ENCODE data around the gene TMEM45A.

Gene TMEM45A

DNA sequence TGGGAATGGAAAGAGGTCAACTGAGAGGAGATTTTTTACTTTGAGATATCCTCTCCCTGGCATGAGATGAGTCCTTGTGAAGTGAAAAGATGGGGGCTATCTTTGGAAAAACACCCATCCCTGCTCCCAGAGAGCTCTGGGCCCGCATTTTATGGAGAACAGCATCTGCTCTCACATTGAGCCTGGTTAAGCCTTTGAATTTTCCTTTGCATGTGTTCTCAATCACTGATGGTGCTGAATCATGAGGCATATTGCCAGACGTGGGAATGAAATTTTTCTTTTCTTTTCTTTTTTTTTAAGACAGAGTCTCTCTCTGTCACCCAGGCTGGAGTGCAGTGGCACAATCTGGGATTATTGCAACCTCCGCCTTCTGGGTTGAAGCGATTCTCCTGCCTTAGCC is 24.4 kb downstream of the TMEM45A start:
- TF ChIP-seq, protein P1, sequence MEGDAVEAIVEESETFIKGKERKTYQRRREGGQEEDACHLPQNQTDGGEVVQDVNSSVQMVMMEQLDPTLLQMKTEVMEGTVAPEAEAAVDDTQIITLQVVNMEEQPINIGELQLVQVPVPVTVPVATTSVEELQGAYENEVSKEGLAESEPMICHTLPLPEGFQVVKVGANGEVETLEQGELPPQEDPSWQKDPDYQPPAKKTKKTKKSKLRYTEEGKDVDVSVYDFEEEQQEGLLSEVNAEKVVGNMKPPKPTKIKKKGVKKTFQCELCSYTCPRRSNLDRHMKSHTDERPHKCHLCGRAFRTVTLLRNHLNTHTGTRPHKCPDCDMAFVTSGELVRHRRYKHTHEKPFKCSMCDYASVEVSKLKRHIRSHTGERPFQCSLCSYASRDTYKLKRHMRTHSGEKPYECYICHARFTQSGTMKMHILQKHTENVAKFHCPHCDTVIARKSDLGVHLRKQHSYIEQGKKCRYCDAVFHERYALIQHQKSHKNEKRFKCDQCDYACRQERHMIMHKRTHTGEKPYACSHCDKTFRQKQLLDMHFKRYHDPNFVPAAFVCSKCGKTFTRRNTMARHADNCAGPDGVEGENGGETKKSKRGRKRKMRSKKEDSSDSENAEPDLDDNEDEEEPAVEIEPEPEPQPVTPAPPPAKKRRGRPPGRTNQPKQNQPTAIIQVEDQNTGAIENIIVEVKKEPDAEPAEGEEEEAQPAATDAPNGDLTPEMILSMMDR (conservative IDR thresholded peaks at IDR 0.05) = no peak
- H3K27ac ChIP-seq = no peak overlapping the region

DNA sequence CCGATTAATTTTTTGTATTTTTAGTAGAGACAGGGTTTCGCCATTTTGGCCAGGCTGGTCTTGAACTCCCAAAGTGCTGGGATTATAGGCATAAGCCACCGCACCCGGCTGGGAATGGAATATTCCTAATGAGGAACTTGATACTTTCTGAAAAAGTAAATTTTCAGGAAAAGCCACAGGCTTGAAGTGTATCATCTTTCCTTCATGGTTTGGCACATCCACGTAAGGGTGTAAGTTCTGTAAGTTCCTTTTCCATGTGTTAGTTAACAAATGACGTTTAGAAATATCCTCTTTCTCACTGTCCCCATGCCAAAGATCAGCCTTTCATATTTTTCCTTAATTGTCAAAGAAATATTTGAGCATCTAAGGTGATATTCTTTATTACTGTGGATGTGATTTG is 24.9 kb downstream of the TMEM45A start:
- no peak overlapping the region for H3K27ac ChIP-seq
- TF ChIP-seq, protein P1 (conservative IDR thresholded peaks at IDR 0.05) = no peak

DNA sequence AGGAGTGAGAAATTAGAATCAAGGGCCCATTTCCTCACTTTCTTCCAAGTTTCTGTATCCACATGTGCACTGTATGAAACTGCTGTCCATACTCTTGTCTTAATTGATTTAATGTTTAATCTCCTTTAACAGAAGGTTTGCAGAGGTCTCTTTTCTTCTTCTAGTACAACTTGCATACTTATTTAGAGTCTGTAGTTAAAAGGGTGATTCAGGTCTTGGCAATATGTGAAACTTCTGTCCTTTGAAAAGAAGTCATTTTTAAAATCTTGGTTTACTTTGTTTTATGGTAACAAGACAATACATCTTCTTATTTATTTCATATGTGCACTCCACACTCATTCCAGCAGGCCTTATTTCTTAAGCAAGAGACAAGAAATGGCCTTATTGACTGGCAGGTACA is 25.8 kb downstream of the TMEM45A start:
- TF ChIP-seq, protein P1 (conservative IDR thresholded peaks at IDR 0.05) = no peak

DNA sequence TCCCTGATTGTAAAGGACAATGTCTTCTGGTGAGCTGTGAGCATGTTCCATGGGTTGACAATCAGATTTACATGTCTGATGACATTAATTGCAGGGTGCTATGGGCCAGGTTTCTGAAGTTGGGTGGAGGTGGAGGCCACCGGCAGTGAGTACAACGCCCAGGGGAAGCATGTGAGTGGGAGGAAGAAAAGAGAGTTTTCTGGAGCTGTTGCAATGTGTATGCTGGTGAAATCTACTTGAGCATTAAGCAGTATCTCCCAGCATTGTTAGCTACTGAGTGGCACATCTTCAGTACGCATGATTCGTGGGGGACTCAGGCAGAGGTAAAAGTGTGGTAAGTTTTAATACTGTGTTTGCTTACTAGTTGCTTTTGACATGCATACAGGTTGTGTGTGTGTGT is 26.6 kb downstream of the TMEM45A start:
- TF ChIP-seq, protein P1 (conservative IDR thresholded peaks at IDR 0.05) = no peak
- H3K27ac ChIP-seq = no peak overlapping the region

More for the DNA sequence above, 25.8 kb downstream of the TMEM45A start:
- H3K27ac ChIP-seq = no peak overlapping the region

DNA sequence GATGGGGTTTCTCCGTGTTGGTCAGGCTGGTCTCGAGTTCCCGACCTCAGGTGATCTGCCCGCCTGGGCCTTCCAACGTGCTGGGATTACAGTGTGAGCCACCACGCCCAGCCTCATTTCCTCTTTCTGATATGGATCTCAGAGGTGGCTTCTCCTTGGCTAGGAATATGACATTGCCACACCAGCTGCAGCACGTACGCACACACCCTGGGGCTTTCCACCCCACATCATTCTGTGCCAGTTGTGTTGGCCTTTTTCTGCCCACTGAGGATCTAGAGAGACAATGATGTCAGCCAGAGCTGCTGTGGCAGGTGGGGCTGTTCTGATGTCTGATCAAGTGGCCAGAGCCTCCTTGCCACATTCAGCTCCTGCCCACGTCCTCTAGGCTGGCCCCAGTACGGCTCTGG is 29.0 kb downstream of the TMEM45A start:
- TF ChIP-seq, protein P1 (conservative IDR thresholded peaks at IDR 0.05) = no peak
- no peak overlapping the region for H3K27ac ChIP-seq

DNA sequence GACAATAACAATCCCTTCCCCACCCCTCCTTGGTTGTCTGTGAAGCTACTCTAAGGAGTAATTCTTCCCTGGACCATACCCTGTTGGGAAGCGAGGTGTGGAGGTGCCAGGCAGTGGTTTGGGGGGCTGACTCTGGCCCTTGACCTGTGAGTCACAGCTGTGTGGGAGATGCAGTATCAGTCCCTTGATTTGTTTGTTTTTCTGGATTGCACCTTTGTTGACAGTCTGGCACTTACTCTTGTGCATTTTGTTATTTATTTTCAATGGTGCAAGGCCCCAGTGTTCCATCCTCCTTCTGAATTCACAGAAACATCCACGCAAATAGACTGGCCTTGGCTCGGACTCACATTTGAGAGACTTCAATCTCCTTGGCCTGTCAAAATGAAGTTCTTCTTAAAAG is 29.7 kb downstream of the TMEM45A start:
- no peak overlapping the region for H3K27ac ChIP-seq
- TF ChIP-seq, protein P1 (conservative IDR thresholded peaks at IDR 0.05) = no peak

DNA sequence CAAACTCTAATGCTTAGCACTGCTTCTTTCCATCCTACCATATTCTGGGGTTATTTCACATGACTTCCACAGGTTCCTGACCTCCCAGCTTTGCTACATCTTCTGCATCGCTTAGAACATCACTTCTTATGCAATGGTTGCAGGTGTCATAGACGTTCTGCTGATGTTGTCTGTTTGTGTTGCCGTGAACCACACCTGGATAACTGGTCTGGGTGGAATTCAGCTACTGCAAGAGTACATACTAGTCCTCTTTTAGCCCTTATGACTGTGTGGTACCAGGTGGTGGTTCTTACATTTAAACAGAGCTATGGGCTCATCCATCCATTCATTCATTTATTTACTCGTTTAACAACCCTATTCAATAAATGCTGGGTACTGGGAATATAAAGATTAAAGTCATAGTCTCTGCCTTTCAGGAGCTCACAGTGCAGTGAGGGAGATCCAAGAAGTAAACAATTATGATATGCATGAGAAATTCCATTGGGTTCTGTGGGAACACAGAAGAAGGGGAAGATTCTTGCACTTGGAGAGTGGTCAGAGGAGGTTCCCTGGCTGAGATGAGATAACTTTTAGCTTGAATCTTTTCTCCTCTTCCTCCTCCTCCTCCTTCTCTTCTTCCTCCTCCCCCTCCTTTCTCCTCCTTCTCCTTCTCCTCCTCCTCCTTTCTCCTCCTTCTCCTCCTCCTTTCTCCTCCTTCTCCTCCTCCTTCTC is 30.8 kb downstream of the TMEM45A start:
- no peak overlapping the region for H3K27ac ChIP-seq
- TF ChIP-seq, protein P1 (conservative IDR thresholded peaks at IDR 0.05) = no peak

Data from VCaP (cell line).